Hematopoietic multipotent progenitor cell treated with erythropoietin and hydrocortisone succinate and interleukin-3 and kit ligand, for 4 days (in vitro differentiated cells): ENCODE data around the gene GTF2IRD1.
A peak's percentile ranks its signal among the peaks of the same experiment; 100 is the strongest.
"Not testable (repeated sequence)": the region's sequence is repeated elsewhere in the genome, so short reads cannot be mapped to it uniquely, and the experiment has no call there.

Source experiments
- DNase-seq: peaks from one replicate; pipeline ENCODE4 v3.0.0-alpha.2; 2015

GTF2IRD1 gene

GRCh38 chr7:74437291-74437571 is 16.5 kb upstream of the GTF2IRD1 start:
- not testable (repeated sequence) for DNase-seq

GRCh38 chr7:74438327-74438726 is 15.4 kb upstream of the GTF2IRD1 start:
- DNase-seq, result no peak

- no peak for DNase-seq
Observed at GRCh38 chr7:74439541-74439940, 14.2 kb upstream of the GTF2IRD1 start.

GRCh38 chr7:74440143-74440542 is 13.6 kb upstream of the GTF2IRD1 start:
- DNase-seq, result not testable (repeated sequence)

GRCh38 chr7:74441801-74442200 is 11.9 kb upstream of the GTF2IRD1 start:
- no peak for DNase-seq

GRCh38 chr7:74443543-74444247 is 10.0 kb upstream of the GTF2IRD1 start:
- DNase-seq, result no peak

- no peak for DNase-seq
Observed at GRCh38 chr7:74449144-74449543, 4.6 kb upstream of the GTF2IRD1 start.

GRCh38 chr7:74449809-74450397 is 3.8 kb upstream of the GTF2IRD1 start:
- DNase-seq, result peak; percentile 80

GRCh38 chr7:74452748-74453321 is 871 bp upstream of the GTF2IRD1 start:
- DNase-seq, result peak; percentile 27

GRCh38 chr7:74454021-74454924 is 567 bp downstream of the GTF2IRD1 start:
- DNase-seq, result no peak

- no peak for DNase-seq
Observed at GRCh38 chr7:74454925-74455288, 1.2 kb downstream of the GTF2IRD1 start.

- no peak for DNase-seq
Observed at GRCh38 chr7:74455291-74455804, 1.6 kb downstream of the GTF2IRD1 start.

- no peak for DNase-seq
Observed at GRCh38 chr7:74455928-74456327, 2.2 kb downstream of the GTF2IRD1 start.

GRCh38 chr7:74457007-74457406 is 3.3 kb downstream of the GTF2IRD1 start:
- DNase-seq, result no peak

GRCh38 chr7:74461970-74462706 is 8.4 kb downstream of the GTF2IRD1 start:
- DNase-seq, result no peak

- DNase-seq, result no peak
Observed at GRCh38 chr7:74462707-74463100, 9.0 kb downstream of the GTF2IRD1 start.

GRCh38 chr7:74464931-74465886 is 11.5 kb downstream of the GTF2IRD1 start:
- no peak for DNase-seq

GRCh38 chr7:74466196-74466813 is 12.6 kb downstream of the GTF2IRD1 start:
- no peak for DNase-seq

GRCh38 chr7:74467876-74468275 is 14.2 kb downstream of the GTF2IRD1 start:
- DNase-seq, result no peak

GRCh38 chr7:74470504-74470903 is 16.8 kb downstream of the GTF2IRD1 start:
- no peak for DNase-seq

GRCh38 chr7:74473116-74473515 is 19.4 kb downstream of the GTF2IRD1 start:
- DNase-seq, result no peak
